GM19238 (cell line): ENCODE results near the gene DSG4.

Experiments used
- DNase-seq: peaks from one replicate; pipeline ENCODE4 v3.0.0; 2011; ENCODE audit warnings: low spot score; ENCODE audit not compliant: insufficient read length

DSG4 gene

DNA sequence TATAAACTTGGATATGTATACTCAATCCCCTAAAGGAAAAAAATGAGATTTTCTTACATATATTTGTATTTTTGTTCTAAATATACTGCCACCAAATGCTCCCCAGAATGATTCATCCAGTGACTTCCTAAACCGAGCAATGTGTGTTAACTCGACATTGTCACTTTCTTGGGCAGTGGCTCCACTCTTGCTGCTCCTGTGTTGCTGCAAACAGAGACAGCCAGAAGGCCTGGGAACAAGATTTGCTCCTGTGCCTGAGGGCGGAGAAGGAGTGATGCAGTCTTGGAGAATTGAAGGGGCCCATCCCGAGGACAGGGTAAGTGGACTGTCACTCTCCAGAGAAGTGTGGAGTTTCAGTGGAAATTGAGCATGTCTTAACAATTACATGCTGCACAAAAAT lies 32.7 kb downstream of the DSG4 start:
- no peak for DNase-seq

DNA sequence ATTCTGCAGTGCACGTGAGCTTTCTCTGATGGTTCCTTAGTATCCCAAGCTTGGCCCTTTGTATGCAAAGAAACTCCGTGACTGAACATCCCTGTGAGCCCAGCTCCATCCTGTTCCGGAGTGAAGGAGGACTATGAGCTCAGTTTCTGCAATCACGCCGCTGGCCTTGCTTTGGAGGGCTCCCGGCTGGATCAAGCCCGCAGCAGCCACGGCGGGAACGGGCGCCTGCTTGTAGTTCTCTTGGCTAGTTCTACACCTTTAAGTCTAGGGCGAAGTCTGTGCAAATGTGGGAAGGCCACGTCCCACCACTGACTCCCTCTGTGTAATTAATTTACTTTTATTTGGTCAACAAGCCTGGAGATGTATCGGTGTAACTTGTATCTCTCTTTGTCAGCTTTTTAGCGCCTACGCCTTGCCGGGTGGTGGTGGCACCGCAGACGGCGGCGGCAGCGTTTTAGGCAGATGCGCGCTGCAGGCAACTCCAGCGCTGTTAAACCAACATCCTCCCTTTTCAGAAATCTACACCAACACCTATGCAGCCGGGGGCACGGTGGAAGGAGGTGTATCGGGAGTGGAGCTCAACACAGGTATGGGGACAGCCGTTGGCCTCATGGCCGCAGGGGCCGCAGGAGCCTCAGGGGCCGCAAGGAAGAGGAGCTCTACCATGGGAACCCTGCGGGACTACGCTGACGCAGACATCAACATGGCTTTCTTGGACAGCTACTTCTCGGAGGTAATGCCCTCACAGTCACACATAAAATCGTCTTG lies 34.3 kb downstream of the DSG4 start:
- DNase-seq, result no peak

DNA sequence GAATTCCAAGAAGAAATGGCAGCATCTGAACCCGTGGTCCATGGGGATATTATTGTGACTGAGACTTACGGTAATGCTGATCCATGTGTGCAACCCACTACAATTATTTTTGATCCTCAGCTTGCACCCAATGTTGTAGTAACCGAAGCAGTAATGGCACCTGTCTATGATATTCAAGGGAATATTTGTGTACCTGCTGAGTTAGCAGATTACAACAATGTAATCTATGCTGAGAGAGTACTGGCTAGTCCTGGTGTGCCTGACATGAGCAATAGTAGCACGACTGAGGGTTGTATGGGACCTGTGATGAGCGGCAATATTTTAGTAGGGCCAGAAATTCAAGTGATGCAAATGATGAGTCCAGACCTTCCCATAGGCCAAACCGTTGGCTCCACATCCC lies 36.6 kb downstream of the DSG4 start:
- DNase-seq, result no peak

DNA sequence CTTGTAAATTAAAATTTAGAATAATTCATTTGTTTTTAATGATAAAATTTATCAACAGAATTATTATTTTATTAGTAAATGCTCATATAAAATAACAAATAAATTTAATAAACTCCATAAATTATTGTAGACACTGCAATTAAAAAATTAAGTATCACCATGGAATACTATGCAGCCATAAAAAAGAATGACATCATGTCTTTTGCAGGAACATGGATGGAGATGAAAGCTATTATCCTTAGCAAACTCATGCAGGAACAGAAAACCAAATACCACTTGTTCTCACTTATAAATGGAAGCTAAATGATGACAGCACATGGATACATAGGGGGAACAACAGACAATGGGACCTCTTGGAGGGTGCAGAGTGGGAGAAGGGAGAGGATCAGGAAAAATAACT lies 41.3 kb downstream of the DSG4 start:
- DNase-seq, result no peak

- DNase-seq, result no peak
Observed at GRCh38 chr18:31419457-31419932, 42.9 kb downstream of the DSG4 start.

- DNase-seq, result no peak
Observed at GRCh38 chr18:31420032-31420431, 43.5 kb downstream of the DSG4 start.

DNA sequence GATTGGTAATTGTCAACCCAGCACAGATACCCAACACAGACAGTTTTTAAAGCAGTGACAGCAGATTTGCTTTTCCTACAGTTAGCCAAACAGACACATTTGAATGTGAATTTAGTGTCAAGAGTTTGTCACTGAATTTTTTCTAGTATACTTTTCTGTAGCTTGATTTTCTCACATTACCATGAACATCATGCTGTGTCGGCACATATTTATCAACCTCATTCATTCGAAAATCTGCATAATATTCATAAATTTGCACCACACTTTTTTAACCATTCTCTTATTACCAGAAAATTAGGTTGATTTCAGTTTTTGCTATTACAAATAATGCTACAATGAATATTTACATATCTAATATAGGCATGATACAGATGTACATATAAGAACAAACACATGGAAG lies 43.9 kb downstream of the DSG4 start:
- DNase-seq, result no peak

GRCh38 chr18:31424383-31424988 lies 47.9 kb downstream of the DSG4 start:
- peak; percentile 6 for DNase-seq

GRCh38 chr18:31426021-31426420 lies 49.4 kb downstream of the DSG4 start:
- DNase-seq, result no peak

DNA sequence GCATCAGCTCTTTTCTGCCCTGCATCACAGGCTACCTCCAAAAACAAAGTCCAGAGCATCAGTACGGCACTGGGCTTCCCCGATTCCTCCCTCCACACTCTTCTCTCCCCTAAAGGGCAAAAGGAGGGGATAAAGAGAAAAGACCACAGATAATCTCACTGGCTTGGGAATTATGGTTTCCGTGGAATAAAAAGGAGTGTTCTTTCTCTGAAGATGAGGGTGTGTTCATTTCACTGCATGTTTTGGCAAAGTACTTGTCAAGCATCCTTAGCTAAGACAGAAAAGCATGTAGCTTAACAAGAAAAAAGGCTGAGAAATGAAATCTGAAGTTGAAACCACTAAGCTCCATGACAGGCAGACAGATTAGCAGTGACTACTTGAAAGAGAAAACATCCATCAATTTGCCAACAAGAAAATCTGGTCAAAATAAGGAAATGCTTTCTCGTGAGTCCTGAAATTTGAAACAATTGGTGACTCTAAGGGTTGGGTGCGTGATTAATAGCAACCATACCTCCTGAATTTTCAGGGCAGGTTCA lies 50.4 kb downstream of the DSG4 start:
- DNase-seq, result no peak

DNA sequence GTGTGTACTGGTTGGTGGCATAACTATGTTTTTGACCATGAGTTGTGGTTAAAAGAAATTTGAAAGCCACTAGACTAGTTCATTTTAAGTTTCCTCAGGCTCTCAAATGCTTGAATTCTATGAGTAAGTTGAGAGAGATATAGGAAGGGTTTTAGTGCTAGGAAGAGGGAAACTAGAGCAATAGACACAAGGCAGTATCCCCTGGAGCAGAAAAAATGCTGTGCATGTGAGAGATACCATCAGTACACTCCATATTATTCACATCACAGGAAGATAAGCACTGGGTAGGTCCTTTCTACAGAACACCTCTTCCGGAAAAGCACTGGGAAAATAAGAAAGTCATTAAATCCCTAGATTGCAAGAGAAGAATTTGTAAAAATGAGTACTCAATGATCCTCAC lies 51.6 kb downstream of the DSG4 start:
- DNase-seq, result no peak

DNA sequence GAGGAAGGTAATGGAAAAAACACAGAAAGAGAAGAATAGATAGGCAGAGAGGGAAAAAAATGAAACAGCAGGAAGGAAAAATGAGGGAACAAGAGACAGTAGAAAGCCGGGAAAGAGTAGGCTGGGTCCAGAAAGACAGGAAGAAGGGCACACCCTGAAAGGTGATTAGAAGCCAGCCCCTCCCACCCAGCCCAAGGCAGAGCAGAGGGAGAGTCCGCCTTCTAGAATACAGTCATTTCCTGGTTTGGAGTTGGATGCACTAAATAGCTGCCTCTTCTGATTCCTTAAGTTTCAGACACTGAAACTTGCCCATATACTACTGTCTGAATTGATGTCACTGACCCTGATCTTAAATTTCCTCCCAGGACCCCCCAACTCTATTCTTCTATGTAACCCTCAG lies 53.0 kb downstream of the DSG4 start:
- DNase-seq, result no peak

GRCh38 chr18:31430072-31430471 lies 53.5 kb downstream of the DSG4 start:
- no peak for DNase-seq

GRCh38 chr18:31430554-31430953 lies 54.0 kb downstream of the DSG4 start:
- no peak for DNase-seq

- no peak for DNase-seq
Observed at GRCh38 chr18:31432316-31432715, 55.7 kb downstream of the DSG4 start.

DNA sequence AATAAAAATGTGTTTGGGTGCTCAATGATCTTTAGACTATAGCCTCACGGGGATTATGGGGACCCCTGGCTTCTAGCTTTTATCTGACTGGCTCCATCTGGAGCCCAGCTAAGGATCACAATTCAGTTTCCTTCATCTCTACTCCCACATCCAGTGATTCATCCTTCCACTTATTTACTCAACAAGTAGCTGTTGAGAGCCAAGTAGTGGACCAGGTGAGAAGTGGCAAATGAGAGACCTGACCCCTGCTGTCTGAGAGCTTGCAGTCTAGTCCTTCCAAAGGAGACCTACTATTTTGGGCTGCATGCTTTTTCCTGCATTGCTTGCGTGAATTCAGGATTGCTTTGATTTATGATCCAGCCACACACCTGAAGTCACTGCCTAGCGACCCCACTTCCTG lies 60.2 kb downstream of the DSG4 start:
- no peak for DNase-seq

- DNase-seq, result no peak
Observed at GRCh38 chr18:31438402-31438801, 61.8 kb downstream of the DSG4 start.

DNA sequence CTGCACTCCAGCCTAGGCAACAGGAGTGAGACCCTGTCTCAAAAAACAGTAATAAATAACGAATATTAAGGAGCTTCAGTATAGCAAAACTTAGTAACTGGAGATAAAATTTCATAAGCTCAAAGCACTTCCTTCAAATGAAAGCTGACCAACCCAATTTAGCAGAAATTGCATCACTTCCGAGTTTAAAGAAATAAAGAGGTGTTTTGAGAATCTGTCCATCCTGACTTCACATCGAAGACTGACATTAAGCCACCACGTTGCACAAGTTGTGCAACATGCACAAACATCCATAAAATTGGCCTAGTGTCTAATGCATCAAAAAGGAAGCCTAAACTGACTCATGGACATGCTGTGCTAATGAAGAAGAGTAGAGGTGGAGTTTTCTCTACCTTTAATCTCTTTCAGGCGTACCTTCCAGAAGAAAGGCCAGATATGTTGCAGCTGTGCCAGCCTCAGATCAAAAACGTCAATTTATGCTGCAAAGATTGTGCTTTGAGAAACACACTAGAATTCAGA lies 63.3 kb downstream of the DSG4 start:
- DNase-seq, result no peak

DNA sequence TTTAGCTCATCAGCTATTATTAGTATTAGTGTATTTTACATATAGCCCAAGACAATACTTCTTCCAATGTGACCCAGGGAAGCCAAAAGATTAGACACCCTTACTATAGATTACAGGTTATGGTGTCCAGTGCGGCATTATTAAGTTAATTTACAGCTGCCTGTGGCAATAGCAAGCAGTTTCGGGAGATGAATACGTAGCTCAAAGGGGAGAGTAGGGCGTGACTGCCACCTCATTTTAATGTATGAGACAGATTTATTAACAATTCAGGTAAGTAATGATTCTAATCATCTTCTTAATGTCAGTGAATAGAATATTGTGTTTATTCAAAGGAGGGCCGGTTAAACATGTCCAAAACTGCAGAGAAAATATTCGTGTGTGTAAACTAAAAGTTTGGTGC lies 64.2 kb downstream of the DSG4 start:
- no peak for DNase-seq

DNA sequence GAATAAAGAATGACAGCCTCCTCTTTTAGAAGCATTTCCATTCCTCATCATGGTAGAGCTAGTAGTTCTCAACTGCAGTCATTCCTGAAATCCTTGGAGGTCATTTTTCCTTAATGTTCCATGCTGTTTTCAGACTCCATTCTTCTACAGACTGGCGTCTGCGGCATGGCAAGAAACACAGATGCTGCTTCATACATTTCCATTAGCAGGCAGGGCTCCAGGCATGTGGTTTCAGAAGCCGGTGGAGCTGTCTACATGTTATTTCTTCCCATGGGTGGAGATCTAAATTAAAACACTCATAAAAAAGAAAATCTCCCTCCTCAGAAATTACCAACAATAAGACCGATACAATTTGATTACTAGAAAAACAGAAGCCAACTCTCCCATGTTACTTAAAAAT lies 64.9 kb downstream of the DSG4 start:
- DNase-seq, result no peak

- DNase-seq, result no peak
Observed at GRCh38 chr18:31444142-31444541, 67.6 kb downstream of the DSG4 start.

DNA sequence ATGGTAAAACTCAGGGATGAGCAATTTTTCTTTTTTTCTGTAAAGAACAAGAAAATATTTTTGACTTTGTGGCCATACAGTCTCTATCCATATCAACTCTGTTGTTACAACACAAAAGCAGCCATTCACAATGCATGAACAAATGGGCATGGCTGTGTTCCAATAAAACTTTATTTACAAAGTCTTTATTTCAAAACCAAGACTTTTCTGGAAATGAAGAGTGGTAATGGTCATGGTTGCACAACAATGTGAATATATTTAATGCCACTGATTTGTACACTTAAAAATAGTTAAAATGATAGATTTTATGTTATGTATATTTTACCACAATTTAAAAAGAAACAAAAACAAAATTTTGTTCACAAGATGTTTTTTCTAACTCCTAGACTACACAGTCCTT lies 69.3 kb downstream of the DSG4 start:
- no peak for DNase-seq

- no peak for DNase-seq
Observed at GRCh38 chr18:31446854-31447253, 70.3 kb downstream of the DSG4 start.
